GM19043 (cell line): ENCODE data around the gene OTULIN.

Source experiments
- ATAC-seq: cut with Tn5 transposase; IDR thresholded peaks from one replicate; pipeline ENCODE4 v1.9.1; 2021; ENCODE audit warnings: low read depth; ENCODE audit not compliant: unreplicated experiment

OTULIN gene

DNA sequence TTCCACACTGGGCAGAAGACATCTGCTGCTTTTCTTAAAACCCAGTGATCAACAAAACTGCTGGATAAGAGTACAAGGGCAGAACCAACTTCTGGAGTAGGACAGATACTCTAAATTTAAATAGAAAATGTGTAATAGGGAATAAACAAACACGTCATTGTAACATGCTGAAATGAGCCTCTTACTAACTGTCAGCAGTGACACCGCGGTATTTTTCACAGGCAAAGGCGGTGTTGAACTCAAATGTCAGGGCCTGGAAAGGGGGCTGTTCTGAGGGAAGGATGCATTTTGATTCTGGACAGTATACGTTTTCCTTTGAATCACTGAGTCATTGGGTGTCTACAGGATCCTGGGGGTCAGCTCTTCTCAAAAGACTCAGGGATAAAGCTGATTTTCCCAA, 73.5 kb downstream of the OTULIN start:
- no peak for ATAC-seq

DNA sequence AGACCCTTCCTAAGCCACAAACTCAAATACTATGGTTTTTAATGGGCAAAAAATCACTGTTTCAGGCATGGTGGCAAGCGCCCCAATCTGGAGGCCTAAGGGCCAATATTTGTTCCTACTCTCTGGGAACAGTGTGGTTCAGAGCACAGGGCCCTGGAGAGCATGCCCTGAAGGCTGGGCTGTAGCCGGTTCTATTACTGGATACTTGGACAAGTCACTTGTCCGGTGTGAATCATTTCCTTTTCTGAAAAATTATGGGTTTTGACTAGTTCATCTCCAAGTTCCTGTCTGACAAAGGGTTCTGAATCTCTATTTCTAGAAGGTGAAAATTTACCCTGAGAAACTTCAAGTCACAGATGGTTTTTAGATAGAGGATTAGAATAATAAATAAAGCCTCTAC, 75.0 kb downstream of the OTULIN start:
- no peak for ATAC-seq

DNA sequence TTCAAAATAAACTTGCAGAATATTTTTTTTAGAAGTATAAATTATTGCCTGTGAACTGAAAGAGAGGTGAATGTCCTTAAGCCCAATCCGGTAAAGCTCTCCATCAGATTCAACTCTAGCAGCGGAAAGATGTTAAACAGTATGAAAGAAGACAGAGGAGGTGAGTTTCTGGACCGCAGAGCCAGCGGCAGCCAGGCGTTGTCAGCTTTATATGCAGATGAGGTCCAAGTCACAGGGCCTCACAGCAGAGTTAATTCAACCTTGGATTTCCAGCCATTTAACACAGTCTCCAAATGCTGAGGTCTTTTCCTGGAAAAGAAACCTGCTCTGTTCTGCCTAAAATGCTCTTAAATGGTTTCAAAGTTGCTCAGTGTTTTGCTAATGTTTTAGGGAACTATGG, 75.5 kb downstream of the OTULIN start:
- no peak for ATAC-seq

- no peak for ATAC-seq
Observed at GRCh38 chr5:14741131-14741530, 76.6 kb downstream of the OTULIN start.

GRCh38 chr5:14741801-14742440, 77.4 kb downstream of the OTULIN start:
- ATAC-seq = no peak

- no peak for ATAC-seq
Observed at GRCh38 chr5:14742498-14742897, 78.0 kb downstream of the OTULIN start.

DNA sequence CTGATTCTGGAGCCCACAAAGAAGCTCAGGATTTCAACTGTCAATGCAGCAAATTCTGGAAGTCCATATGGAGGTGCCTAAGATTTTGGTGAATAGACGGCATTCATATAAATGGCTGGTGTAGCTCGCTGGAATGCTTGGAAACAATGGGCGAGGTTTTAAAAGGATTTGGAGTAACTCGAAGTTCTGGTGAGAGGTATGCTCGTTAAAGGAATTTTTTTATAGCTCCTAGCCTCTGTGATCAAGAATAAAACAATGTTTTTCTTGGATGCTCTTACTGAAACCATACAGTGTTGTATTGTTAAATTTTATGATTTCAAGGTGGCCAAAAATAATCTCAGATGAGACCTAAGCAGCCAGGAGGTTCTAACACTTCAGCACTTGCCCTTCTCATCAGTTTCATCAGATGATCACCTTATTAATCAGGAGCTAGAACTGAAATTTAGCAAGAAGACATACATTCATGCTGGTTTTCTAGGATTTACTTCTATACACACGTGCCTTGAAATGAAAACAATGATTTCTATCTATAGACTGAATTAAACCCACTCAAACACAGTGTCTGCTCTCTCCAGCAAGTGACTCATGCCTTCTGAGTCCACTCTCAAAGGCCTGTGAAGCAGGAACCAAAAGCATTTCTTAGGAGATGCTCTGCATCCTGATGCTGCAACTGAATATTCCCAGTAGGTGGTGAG, 79.2 kb downstream of the OTULIN start:
- no peak for ATAC-seq

GRCh38 chr5:14744296-14745187, 80.0 kb downstream of the OTULIN start:
- ATAC-seq = no peak

- no peak for ATAC-seq
Observed at GRCh38 chr5:14745188-14745563, 80.7 kb downstream of the OTULIN start.

DNA sequence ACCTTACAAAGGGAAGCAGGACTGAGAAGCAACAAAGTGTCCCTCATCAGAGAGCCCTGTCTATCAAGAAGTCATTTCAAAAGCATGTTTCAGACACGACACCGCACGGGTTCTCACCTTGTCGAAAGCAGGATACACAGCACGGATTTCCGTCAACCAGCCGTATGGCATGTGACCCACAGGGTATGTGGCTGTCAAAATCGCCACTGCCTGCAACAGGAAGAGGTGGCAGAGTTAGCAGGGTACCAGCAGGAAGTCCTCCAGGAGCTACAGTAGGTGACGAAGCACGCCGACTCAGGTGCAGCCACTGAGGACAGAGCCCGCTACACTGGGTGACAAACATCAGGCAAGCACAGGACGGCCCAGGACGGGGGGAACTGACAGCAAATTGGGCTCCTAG, 81.2 kb downstream of the OTULIN start:
- ATAC-seq = no peak

DNA sequence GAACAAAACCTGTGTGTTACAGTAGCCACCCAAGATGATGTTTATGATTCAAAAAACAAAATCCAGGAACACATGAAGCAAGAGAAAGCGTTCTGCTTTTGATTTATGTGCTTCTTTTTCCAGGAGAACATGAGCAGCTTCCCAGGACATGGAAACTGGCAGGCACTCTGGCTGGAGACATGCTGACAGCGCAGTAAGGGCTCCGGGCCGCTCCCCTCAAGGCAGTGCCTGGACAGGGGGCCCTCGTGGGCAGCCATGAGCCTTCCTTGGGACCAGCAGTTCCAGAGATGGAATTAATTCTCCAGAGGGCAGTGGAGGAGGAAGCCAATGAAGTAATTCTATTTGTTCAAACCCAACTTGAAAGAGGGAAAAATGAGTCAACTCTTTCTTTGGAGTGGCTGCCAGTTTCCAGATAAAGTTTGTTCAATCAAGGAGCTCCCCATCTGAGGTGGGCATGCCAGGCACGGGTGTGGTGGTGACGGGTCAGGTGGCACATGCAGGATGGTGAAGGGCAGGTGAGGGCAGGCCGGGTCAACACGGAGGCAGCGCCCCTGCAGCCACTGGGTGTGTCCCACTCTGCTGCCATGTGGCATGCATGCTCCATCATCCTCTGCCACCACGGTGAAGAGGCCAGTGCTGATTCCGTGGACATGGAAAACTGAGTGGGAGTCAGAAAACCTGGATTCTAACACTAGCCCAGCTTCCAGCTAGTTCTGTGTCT, 83.8 kb downstream of the OTULIN start:
- no peak for ATAC-seq
